ENCODE measurements around the gene SULT2B1. TPM values are rescaled to one million over a fixed set of nuclear protein-coding genes. Genes with fewer than 3 reads are reported as not detected.
A peak's percentile ranks its signal among the peaks of the same experiment; 100 is the strongest.

Gene SULT2B1
- total RNA-seq, 2 donors from 2014 or later = 0.35 to 2.4 TPM

DNA sequence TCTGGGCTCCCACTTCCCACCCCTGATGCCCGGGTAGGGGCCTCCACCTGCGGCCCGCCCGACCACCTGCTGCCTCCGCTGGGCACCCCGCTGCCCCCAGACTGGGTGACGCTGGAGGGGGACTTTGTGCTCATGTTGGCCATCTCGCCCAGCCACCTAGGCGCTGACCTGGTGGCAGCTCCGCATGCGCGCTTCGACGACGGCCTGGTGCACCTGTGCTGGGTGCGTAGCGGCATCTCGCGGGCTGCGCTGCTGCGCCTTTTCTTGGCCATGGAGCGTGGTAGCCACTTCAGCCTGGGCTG, 77.3 kb downstream of the SULT2B1 start:
- Histone ChIP-seq H3K9me3 (ENCODE audit: control insufficient read depth, low read length) (no peaks in the 10 kb centered on the region), H3K27ac (ENCODE audit: low read depth, low read length) (no peak overlapping the region), H3K9ac (ENCODE audit: extremely low read depth, low read length, poor library complexity, severe bottlenecking) (no peak overlapping the region), H3K36me3 (ENCODE audit: control insufficient read depth, insufficient read depth, low read length) (peaks cover 10% of the 10 kb centered on the region), H3K27me3 (ENCODE audit: control insufficient read depth, insufficient read depth, low read length, poor library complexity, severe bottlenecking) (no peaks in the 10 kb centered on the region), H3K4me1 (ENCODE audit: control insufficient read depth, insufficient read depth, low read length) (peaks cover 24% of the 10 kb centered on the region), H3K4me3 (ENCODE audit: low read length) (no peak overlapping the region)
- DNase-seq = no peak
- Mint-ChIP-seq H3K36me3 (ENCODE audit: low read depth) (peaks cover 14% of the 10 kb centered on the region), H3K9me3 (no peaks in the 10 kb centered on the region), H3K27ac (peak overlapping the region; percentile 87), H3K4me3 (no peak overlapping the region), H3K27me3 (ENCODE audit: insufficient read depth) (no peaks in the 10 kb centered on the region), H3K4me1 (peaks cover 26% of the 10 kb centered on the region)
- 96 to 99% methylated on average over 16 to 22 of the region's 22 CpGs for WGBS, 2 experiments (ENCODE audit: insufficient coverage in 1 of 2, insufficient read length in 1 of 2)
- TF ChIP-seq, protein P1, sequence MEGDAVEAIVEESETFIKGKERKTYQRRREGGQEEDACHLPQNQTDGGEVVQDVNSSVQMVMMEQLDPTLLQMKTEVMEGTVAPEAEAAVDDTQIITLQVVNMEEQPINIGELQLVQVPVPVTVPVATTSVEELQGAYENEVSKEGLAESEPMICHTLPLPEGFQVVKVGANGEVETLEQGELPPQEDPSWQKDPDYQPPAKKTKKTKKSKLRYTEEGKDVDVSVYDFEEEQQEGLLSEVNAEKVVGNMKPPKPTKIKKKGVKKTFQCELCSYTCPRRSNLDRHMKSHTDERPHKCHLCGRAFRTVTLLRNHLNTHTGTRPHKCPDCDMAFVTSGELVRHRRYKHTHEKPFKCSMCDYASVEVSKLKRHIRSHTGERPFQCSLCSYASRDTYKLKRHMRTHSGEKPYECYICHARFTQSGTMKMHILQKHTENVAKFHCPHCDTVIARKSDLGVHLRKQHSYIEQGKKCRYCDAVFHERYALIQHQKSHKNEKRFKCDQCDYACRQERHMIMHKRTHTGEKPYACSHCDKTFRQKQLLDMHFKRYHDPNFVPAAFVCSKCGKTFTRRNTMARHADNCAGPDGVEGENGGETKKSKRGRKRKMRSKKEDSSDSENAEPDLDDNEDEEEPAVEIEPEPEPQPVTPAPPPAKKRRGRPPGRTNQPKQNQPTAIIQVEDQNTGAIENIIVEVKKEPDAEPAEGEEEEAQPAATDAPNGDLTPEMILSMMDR (conservative IDR thresholded peaks at IDR 0.05) = no peak

DNA sequence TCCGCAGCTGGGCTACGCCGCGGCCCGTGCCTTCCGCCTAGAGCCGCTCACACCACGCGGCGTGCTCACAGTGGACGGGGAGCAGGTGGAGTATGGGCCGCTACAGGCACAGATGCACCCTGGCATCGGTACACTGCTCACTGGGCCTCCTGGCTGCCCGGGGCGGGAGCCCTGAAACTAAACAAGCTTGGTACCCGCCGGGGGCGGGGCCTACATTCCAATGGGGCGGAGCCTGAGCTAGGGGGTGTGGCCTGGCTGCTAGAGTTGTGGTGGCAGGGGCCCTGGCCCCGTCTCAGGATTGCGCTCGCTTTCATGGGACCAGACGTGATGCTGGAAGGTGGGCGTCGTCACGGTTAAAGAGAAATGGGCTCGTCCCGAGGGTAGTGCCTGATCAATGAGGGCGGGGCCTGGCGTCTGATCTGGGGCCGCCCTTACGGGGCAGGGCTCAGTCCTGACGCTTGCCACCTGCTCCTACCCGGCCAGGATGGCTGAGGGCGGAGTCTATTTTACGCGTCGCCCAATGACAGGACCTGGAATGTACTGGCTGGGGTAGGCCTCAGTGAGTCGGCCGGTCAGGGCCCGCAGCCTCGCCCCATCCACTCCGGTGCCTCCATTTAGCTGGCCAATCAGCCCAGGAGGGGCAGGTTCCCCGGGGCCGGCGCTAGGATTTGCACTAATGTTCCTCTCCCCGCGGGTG, 77.8 kb downstream of the SULT2B1 start:
- Mint-ChIP-seq H3K36me3 (ENCODE audit: low read depth) (peaks cover 14% of the 10 kb centered on the region), H3K27me3 (ENCODE audit: insufficient read depth) (no peaks in the 10 kb centered on the region), H3K4me3 (peak overlapping the region; percentile 54), H3K4me1 (peaks cover 27% of the 10 kb centered on the region), H3K9me3 (no peaks in the 10 kb centered on the region), H3K27ac (peak overlapping the region; percentile 95)
- no peaks in the 10 kb centered on the region for H3K27me3 ChIP-seq (ENCODE audit: control insufficient read depth, insufficient read depth, low read length, poor library complexity, severe bottlenecking)
- WGBS, 2 experiments (ENCODE audit: insufficient coverage in 1 of 2, insufficient read length in 1 of 2) = 35 to 40% methylated on average over 38 to 48 of the region's 48 CpGs
- peak; percentile 99 for DNase-seq
- peak overlapping the region; percentile 47 for H3K9ac ChIP-seq (ENCODE audit: extremely low read depth, low read length, poor library complexity, severe bottlenecking)
- TF ChIP-seq, protein P1 (conservative IDR thresholded peaks at IDR 0.05) = no peak
- peaks cover 10% of the 10 kb centered on the region for H3K36me3 ChIP-seq (ENCODE audit: control insufficient read depth, insufficient read depth, low read length)
- H3K9me3 ChIP-seq (ENCODE audit: control insufficient read depth, low read length) = no peaks in the 10 kb centered on the region
- peaks cover 24% of the 10 kb centered on the region for H3K4me1 ChIP-seq (ENCODE audit: control insufficient read depth, insufficient read depth, low read length)
- H3K27ac ChIP-seq (ENCODE audit: low read depth, low read length) = peak overlapping the region; percentile 57
- peak overlapping the region; percentile 66 for H3K4me3 ChIP-seq (ENCODE audit: low read length)

DNA sequence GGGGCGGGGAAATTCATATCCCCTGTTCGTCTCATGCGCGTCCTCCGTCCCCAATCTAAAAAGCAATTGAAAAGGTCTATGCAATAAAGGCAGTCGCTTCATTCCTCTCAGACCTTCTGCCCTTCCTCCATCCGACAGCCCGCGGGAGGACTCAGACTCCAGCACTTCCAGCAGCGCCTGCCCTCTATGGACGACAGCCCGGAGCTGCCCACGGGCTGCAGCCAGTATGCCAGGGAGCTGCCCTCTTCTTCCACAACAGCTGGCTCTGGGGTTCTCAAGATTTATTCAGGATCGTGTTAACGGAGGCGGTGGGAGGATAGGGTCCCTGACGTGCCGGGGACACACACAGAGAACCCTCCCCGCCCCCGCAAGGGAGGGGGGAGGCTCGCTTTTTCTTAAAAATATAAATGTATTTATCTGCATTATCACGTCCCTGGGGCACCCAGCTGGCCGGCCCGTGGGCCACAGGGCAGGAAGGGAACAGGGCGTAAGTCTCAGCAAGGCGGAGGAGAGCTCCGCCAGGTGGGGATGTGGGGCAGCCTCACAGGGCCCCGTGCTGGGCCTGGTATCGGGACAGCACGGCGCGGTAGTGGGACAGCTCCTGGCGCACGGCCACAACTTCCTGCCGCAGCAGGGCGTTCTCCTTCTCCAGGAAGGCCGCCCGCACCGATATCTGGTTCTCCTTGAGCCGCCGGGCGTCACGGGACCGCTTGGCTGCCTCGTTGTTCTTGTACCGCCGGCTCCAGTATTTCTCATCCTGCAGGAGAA, 78.5 kb downstream of the SULT2B1 start:
- H3K27me3 ChIP-seq (ENCODE audit: control insufficient read depth, insufficient read depth, low read length, poor library complexity, severe bottlenecking) = no peaks in the 10 kb centered on the region
- Mint-ChIP-seq H3K36me3 (ENCODE audit: low read depth) (peaks cover 14% of the 10 kb centered on the region), H3K9me3 (no peaks in the 10 kb centered on the region), H3K27me3 (ENCODE audit: insufficient read depth) (peaks cover 1% of the 10 kb centered on the region), H3K4me3 (peak overlapping the region; percentile 54), H3K27ac (peak overlapping the region; percentile 95), H3K4me1 (peaks cover 21% of the 10 kb centered on the region)
- peaks cover 27% of the 10 kb centered on the region for H3K4me1 ChIP-seq (ENCODE audit: control insufficient read depth, insufficient read depth, low read length)
- peak overlapping the region; percentile 57 for H3K27ac ChIP-seq (ENCODE audit: low read depth, low read length)
- DNase-seq = peak; percentile 90
- TF ChIP-seq, protein P1 (conservative IDR thresholded peaks at IDR 0.05) = peak; percentile 64
- peak overlapping the region; percentile 47 for H3K9ac ChIP-seq (ENCODE audit: extremely low read depth, low read length, poor library complexity, severe bottlenecking)
- no peaks in the 10 kb centered on the region for H3K9me3 ChIP-seq (ENCODE audit: control insufficient read depth, low read length)
- 10 to 17% methylated on average over 28 to 47 of the region's 47 CpGs for WGBS, 2 experiments (ENCODE audit: insufficient coverage in 1 of 2, insufficient read length in 1 of 2)
- H3K36me3 ChIP-seq (ENCODE audit: control insufficient read depth, insufficient read depth, low read length) = peaks cover 10% of the 10 kb centered on the region
- peak overlapping the region; percentile 66 for H3K4me3 ChIP-seq (ENCODE audit: low read length)
